Heart left ventricle (tissue), 16 donors: ENCODE measurements around the gene SHISA8. TPM values are rescaled to one million over a fixed set of nuclear protein-coding genes. Genes with fewer than 3 reads are reported as not detected.

Source experiments
- ATAC-seq, 4 donors: fragments of 200-7000 bp; cut with Tn5 transposase; one replicate each; pipeline ENCODE4 v1.9.1; 2020 to 2022; ENCODE audit warnings: moderate library complexity in 4 of 4, mild to moderate bottlenecking in 3 of 4, moderate number of reproducible peaks in 1 of 4
- DNase-seq, 5 donors: peaks; one replicate each; pipeline ENCODE4 v3.0.0-alpha.2; 2020
- H3K27ac ChIP-seq, 12 donors: fragments of 200-600 bp; sonication (generic) in 4 of 12; one replicate each; pipeline versions ENCODE4 v1.5.0 to v1.8.0; 2016 to 2022; ENCODE audit warnings: mild to moderate bottlenecking in 2 of 12
- H3K27me3 ChIP-seq, 9 donors: fragments of 200-600 bp; sonication (generic) in 2 of 9; one replicate each; pipeline versions ENCODE4 v1.5.1 to v1.8.0; 2016 to 2022; ENCODE audit warnings: mild to moderate bottlenecking in 3 of 9
- H3K36me3 ChIP-seq, 9 donors: fragments of 200-600 bp; sonication (generic) in 2 of 9; one replicate each; pipeline versions ENCODE4 v1.5.0 to v1.8.0; 2018 to 2022; ENCODE audit warnings: mild to moderate bottlenecking in 2 of 9
- H3K4me1 ChIP-seq, 12 donors: fragments of 200-600 bp; sonication (generic) in 4 of 12; one replicate each; pipeline versions ENCODE4 v1.5.0 to v1.8.0; 2016 to 2022; ENCODE audit warnings: mild to moderate bottlenecking in 3 of 12
- H3K4me3 ChIP-seq, 12 donors: fragments of 200-600 bp; sonication (generic) in 4 of 12; one replicate each; pipeline versions ENCODE4 v1.5.0 to v1.8.0; 2017 to 2022; ENCODE audit warnings: mild to moderate bottlenecking in 9 of 12, moderate library complexity in 4 of 12
- H3K9me3 ChIP-seq, 12 donors: fragments of 200-600 bp; sonication (generic) in 4 of 12; one replicate each; pipeline versions ENCODE4 v1.5.0 to v1.8.0; 2016 to 2022; ENCODE audit warnings: mild to moderate bottlenecking in 1 of 12
- CTCF ChIP-seq, 12 donors: fragments of 200-600 bp; sonication (generic) in 4 of 12; IDR thresholded peaks; one replicate each; pipeline versions ENCODE4 v1.5.0 to v1.8.0; 2018 to 2022; ENCODE audit warnings: antibody characterized with exemption in 12 of 12, mild to moderate bottlenecking in 5 of 12
- POLR2A ChIP-seq, 2 donors: fragments of 450-650 bp; IDR thresholded peaks; one replicate each; pipeline ENCODE4 v1.6.1; 2017; ENCODE audit warnings: antibody characterized with exemption in 2 of 2, mild to moderate bottlenecking in 2 of 2, moderate library complexity in 2 of 2
- WGBS, 4 donors: extraction: QIAGEN DNeasy Blood & Tissue Kit in 2 of 4; methylation state at CpG; one replicate each; pipeline versions ENCODE4 v1.1.5 to v1.1.7; 2013 to 2018; 5-methylcytosine and 5-hydroxymethylcytosine counted together
- intact Hi-C, 10 donors: fragments of 100-400 bp; cut with DNase I; formaldehyde crosslinking; loops; one replicate each; pipeline versions ENCODE4 v1.11.1 to v1.14.2; 2022
- polyA plus RNA-seq, 2 donors: library from polyadenylated mRNA; stranded (reverse); fragments of 200-250 nt; gene quantifications; one replicate each; pipeline ENCODE4 v1.2.3, GENCODE V29; 2013
- total RNA-seq, 9 donors: library from RNA; depleted of rRNA in 2 of 9; stranded (reverse); fragments of >200 nt in 2 of 9; fragmentation: NEBNext Ultra II Directional in 3 of 9; extraction: Animal tissue kit (Norgen Biotek cat#: 25700) in 3 of 9; gene quantifications; one replicate each; pipeline versions ENCODE4 v1.1.0 to v1.2.4, GENCODE V29; 2016 to 2023
- donor health status: ischemic (EF 13 %, LVEDD 7.1; RV severe dilation, severe dysfunction).
- donor health status: healthy with polysubstance abuse.
- donor health status: DM: no; HTN: yes; CAD: no.
- donor health status: DM: no; HTN: no; CAD: no.
- donor health status: ischemic (EF 25% LVEDD 6.9; RV normal size, moderate dysfunction).
- donor health status: ischemic (EF 25% LVEDD 5.7; RV mildly dilated, moderate dysfunction).
- donor health status: healthy.
- donor health status: DM: yes; HTN: yes; CAD: no.
- donor health status: ischemic (EF 35%, LVEDD 5.7; RV mildly dilated, moderate dysfunction).
- donor health status: nonischemic (EF 11% LVEDD 7.7; RV severe dilation, severe dysfunction).
- donor health status: DM: yes; HTN: yes; CAD: no.
- donor health status: PGD.
- donor health status: ischemic (EF 29% LVEDD 5.4; RV normal size, mild dysfunction).
- donor health status: nonischemic (EF 23%, LVEDD 6.1; RV moderate dilation, normal function).

Gene SHISA8
- total and polyA plus RNA-seq, 11 donors, result 0.48 to 4.4 (median 1.2) TPM; not detected in 1

DNA sequence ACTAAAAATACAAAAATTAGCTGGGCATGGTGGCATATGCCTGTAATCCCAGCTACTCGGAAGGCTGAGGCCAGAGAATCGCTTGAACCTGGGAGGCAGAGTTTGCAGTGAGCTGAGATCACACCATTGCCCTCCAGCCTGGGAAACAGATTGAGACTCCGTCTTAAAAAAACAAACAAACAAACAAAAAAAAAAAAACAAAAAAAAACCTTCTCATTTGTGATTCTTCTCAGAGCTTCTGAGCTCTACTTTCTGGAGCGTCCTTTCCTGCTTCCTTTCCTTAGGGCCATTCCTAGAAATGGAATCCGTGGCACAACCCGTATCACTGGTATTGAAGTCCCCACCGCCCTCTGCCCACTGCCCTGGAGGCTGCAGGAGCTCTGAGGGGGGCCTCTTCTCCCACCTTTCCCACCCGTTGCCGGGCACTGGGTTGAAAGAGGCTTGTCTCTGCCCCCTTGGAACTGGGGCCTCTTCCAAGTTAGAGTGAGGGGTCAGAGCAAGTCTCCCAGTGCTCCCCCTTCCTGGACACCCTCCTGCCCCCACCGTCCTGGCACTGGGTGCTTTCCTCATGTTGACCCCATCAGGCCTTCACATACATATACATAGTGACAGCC, 2.0 kb upstream of the SHISA8 start:
- no peak for DNase-seq
- no peaks in the 10 kb centered on the region for H3K36me3 ChIP-seq
- no peak overlapping the region for H3K4me3 ChIP-seq
- H3K4me1 ChIP-seq, result peaks cover 0 to 46% (median 22%) of the 10 kb centered on the region in 12 donors
- H3K27me3 ChIP-seq, result peaks cover 23 to 70% (median 48%) of the 10 kb centered on the region in 9 donors
- intact Hi-C loops, result no loop called here
- WGBS, 4 donors, result 67 to 71% (median 70%) methylated on average over 10 of the region's 10 CpGs
- TF ChIP-seq POLR2A (IDR thresholded peaks at IDR 0.05) (no peak), CTCF (IDR thresholded peaks at IDR 0.05) (no peak)
- H3K27ac ChIP-seq, result no peak overlapping the region
- H3K9me3 ChIP-seq, result no peaks in the 10 kb centered on the region
- ATAC-seq, result no peak

DNA sequence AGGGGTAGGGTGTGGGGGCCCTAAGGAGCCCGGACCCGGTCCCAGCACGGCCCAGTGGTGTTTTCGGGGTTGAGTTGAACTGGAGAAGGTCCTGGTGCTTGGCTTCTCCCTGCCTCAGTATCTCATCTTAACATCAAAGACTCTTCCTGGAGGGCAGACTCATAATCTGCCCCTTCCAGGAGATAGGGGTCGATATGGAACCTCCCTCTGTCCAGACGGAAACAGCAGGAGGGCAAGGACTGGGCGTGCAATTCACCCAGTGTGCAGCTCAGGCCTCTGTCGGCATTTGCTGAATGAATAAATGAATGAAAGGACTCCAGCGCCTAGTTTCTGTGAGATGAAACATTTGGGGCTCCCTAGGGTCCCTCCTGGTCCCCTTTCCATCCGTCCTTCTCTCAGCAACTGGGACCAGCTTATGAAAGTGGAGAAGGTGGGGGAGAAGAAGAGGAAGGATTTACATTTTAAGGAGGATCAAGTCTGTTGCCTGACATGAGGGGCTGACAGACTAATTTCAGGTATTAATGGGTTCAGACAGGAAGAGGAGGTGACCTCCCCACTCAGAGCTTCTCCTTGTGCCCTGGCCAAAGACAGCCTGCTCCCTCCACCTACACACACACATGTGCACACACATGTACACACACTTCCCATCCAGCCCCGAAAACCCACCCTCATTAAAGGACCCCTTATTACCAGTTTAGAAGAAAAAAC, 1.1 kb upstream of the SHISA8 start:
- H3K4me1 ChIP-seq, result peaks cover 0 to 51% (median 26%) of the 10 kb centered on the region in 12 donors
- WGBS, 4 donors, result 63 to 71% (median 63%) methylated on average over 9 to 11 of the region's 11 CpGs
- H3K4me3 ChIP-seq, result no peak overlapping the region
- no peaks in the 10 kb centered on the region for H3K9me3 ChIP-seq
- intact Hi-C loops, result no loop called here
- TF ChIP-seq POLR2A (IDR thresholded peaks at IDR 0.05), result no peak
- no peak for TF ChIP-seq CTCF (IDR thresholded peaks at IDR 0.05)
- no peak for ATAC-seq
- DNase-seq, result no peak
- no peak overlapping the region for H3K27ac ChIP-seq
- no peaks in the 10 kb centered on the region for H3K36me3 ChIP-seq
- H3K27me3 ChIP-seq, result peaks cover 28 to 80% (median 53%) of the 10 kb centered on the region in 9 donors

DNA sequence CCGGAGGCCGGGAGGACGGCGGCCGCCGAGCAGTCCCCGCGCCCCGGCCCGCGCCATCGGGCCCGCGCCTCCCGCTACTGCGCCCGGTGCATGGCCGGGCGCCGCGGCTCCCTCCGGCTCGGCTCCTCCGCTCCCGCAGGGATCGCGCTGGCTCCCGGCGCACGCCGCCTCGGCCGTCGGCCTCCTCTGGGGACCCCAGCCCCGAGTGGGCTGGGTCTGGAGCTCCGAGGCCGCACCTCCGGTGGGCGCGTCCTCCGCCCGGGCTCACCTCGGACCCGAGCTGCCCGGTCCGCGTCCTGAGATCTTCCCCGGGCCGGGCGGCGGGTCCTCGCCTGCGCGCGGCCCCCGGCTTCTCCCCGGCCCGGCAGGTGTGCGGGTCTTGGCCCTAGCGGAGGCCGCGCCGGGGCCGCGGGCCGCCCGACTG, 251 bp downstream of the SHISA8 start:
- Histone ChIP-seq H3K27ac (no peak overlapping the region), H3K4me1 (peaks cover 0 to 58% (median 30%) of the 10 kb centered on the region in 12 donors), H3K36me3 (no peaks in the 10 kb centered on the region), H3K4me3 (peak overlapping the region; percentile 18 to 50 (median 38)), H3K27me3 (peaks cover 29 to 85% (median 56%) of the 10 kb centered on the region in 9 donors), H3K9me3 (no peaks in the 10 kb centered on the region)
- intact Hi-C loops, result no loop called here
- ATAC-seq (no peak), DNase-seq (no peak)
- TF ChIP-seq POLR2A (IDR thresholded peaks at IDR 0.05), result no peak
- no peak for TF ChIP-seq CTCF (IDR thresholded peaks at IDR 0.05)
- WGBS, 4 donors, result 1% methylated on average over 25 to 67 of the region's 67 CpGs

GRCh38 chr22:41913842-41914534, 886 bp downstream of the SHISA8 start:
- Histone ChIP-seq H3K27ac (no peak overlapping the region), H3K27me3 (peaks cover 29 to 83% (median 55%) of the 10 kb centered on the region in 9 donors), H3K4me1 (peaks cover 0 to 58% (median 24%) of the 10 kb centered on the region in 12 donors), H3K4me3 (peak overlapping the region in 1 of 12 donors; percentile 47), H3K9me3 (no peaks in the 10 kb centered on the region), H3K36me3 (no peaks in the 10 kb centered on the region)
- intact Hi-C loops, result no loop called here
- DNase-seq (no peak), ATAC-seq (no peak)
- WGBS, 4 donors, result 0 to 9% (median 7%) methylated on average over 3 to 79 of the region's 79 CpGs
- TF ChIP-seq CTCF (IDR thresholded peaks at IDR 0.05), result no peak
- no peak for TF ChIP-seq POLR2A (IDR thresholded peaks at IDR 0.05)
